ENCODE measurements around the gene SERGEF. TPM values are rescaled to one million over a fixed set of nuclear protein-coding genes. Genes with fewer than 3 reads are reported as not detected.

The SERGEF gene
- total and polyA plus RNA-seq, 2 of the 4 experiments (the other 2 are of a cell fraction), result 12.2 to 18.1 TPM

DNA sequence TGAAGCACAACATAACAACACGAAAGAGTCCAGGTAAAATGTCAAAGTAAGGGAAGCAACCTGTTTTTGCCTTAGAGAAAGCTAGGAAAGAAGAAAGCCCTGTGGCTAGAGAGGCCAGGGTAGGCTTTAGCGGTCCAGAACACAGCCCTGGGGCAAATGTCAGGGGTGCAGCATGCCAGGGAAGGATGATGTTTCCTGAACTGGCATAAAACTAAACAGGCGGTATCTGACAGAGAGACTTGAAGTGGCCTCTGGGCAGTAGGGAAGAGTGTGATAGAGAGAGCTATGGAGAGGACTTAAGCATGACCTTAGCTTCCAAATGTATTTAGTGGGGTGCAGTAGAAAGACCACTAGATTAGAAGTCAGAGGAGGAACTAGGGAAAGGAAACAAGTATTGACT lies 174.7 kb downstream of the SERGEF start:
- no peak for TF ChIP-seq MXI1 (IDR thresholded peaks at IDR 0.05; ENCODE audit: borderline replicate concordance, low read depth, low read length)
- TF ChIP-seq CHD1 (IDR thresholded peaks at IDR 0.05; ENCODE audit: low read depth, low read length), result no peak
- TF ChIP-seq NFE2L2 (IDR thresholded peaks at IDR 0.05; ENCODE audit: low read depth, low read length), result no peak
- TF ChIP-seq CEBPB (IDR thresholded peaks at IDR 0.05; ENCODE audit: low read depth, low read length), result no peak
- no peak for TF ChIP-seq RCOR1 (IDR thresholded peaks at IDR 0.05; ENCODE audit: insufficient replicate concordance, low read length)
- TF ChIP-seq SMC3 (IDR thresholded peaks at IDR 0.05; ENCODE audit: low read depth, low read length), result no peak
- TF ChIP-seq FOS (IDR thresholded peaks at IDR 0.05; ENCODE audit: low read depth, low read length), result no peak
- no peak for TF ChIP-seq POLR2A (IDR thresholded peaks at IDR 0.05; ENCODE audit: low read depth, low read length)
- TF ChIP-seq, protein P1, sequence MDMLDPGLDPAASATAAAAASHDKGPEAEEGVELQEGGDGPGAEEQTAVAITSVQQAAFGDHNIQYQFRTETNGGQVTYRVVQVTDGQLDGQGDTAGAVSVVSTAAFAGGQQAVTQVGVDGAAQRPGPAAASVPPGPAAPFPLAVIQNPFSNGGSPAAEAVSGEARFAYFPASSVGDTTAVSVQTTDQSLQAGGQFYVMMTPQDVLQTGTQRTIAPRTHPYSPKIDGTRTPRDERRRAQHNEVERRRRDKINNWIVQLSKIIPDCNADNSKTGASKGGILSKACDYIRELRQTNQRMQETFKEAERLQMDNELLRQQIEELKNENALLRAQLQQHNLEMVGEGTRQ (IDR thresholded peaks at IDR 0.05; ENCODE audit: low read depth, low read length), result no peak
- no peak for TF ChIP-seq BHLHE40 (IDR thresholded peaks at IDR 0.05; ENCODE audit: low read depth, low read length)
- TF ChIP-seq, protein P2, sequence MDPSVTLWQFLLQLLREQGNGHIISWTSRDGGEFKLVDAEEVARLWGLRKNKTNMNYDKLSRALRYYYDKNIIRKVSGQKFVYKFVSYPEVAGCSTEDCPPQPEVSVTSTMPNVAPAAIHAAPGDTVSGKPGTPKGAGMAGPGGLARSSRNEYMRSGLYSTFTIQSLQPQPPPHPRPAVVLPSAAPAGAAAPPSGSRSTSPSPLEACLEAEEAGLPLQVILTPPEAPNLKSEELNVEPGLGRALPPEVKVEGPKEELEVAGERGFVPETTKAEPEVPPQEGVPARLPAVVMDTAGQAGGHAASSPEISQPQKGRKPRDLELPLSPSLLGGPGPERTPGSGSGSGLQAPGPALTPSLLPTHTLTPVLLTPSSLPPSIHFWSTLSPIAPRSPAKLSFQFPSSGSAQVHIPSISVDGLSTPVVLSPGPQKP (IDR thresholded peaks at IDR 0.05; ENCODE audit: borderline replicate concordance, low read depth, low read length), result no peak
- no peak for TF ChIP-seq MAZ (IDR thresholded peaks at IDR 0.05; ENCODE audit: borderline replicate concordance, low read depth, low read length)
- no peak for TF ChIP-seq RAD21 (IDR thresholded peaks at IDR 0.05; ENCODE audit: low read length)
- no peak for TF ChIP-seq RFX5 (IDR thresholded peaks at IDR 0.05; ENCODE audit: low read depth, low read length)
- Histone ChIP-seq H3K4me3 (ENCODE audit: insufficient read depth, low read depth, low read length) (no peak overlapping the region), H2AFZ (replicated peaks; ENCODE audit: low read length, poor library complexity) (no peak overlapping the region), H4K8ac (ENCODE audit: low read depth in 2 of 2, low read length in 2 of 2) (no peak overlapping the region), H3K23ac (ENCODE audit: low read depth, low read length) (no peak overlapping the region), H3K4me2 (ENCODE audit: low read depth, low read length) (no peak overlapping the region), H4K91ac (ENCODE audit: insufficient read depth, low read depth, low read length) (no peak overlapping the region), H3K9me3 (ENCODE audit: control insufficient read depth, insufficient read depth, low read length) (no peaks in the 10 kb centered on the region), H2AK5ac (ENCODE audit: low read depth, low read length) (no peak overlapping the region), H4K5ac (ENCODE audit: low read depth, low read length) (no peak overlapping the region), H3K4me1 (ENCODE audit: control insufficient read depth, insufficient read depth, low read length) (peaks cover 2% of the 10 kb centered on the region; the same call in 1 of the 2 replicates), H3K9ac (ENCODE audit: low read depth, low read length) (no peak overlapping the region), H3K79me1 (ENCODE audit: low read depth in 1 of 2, low read length in 2 of 2) (no peaks in the 10 kb centered on the region), H3K9me1 (ENCODE audit: insufficient read depth, low read length) (no peaks in the 10 kb centered on the region), H2BK5ac (ENCODE audit: low read depth, low read length, poor library complexity, severe bottlenecking) (no peak overlapping the region), H2BK120ac (ENCODE audit: low read depth, low read length) (no peak overlapping the region), H2BK15ac (ENCODE audit: low read depth, low read length) (no peak overlapping the region), H2AK9ac (replicated peaks; ENCODE audit: low read depth, low read length, poor library complexity) (no peak overlapping the region), H2BK20ac (ENCODE audit: low read depth, low read length) (no peak overlapping the region), H3K14ac (replicated peaks; ENCODE audit: low read depth, low read length) (no peak overlapping the region), H3K36me3 (ENCODE audit: control insufficient read depth, insufficient read depth, low read length) (no peaks in the 10 kb centered on the region), H3K56ac (ENCODE audit: extremely low read depth, insufficient read depth, low read length) (no peak overlapping the region), H3K27ac (ENCODE audit: insufficient read depth, low read length) (no peak overlapping the region), H3K4ac (ENCODE audit: low read depth, low read length) (no peak overlapping the region), H4K20me1 (ENCODE audit: insufficient read depth, low read length) (no peaks in the 10 kb centered on the region), H3K27me3 (ENCODE audit: control insufficient read depth, insufficient read depth, low read length) (no peaks in the 10 kb centered on the region), H3K18ac (ENCODE audit: low read depth, low read length) (no peak overlapping the region)
- intact Hi-C loops (cut with micrococcal nuclease) (no loop called here), in situ Hi-C loops (cut with MboI; ENCODE audit: low sequenced_read_pairs) (no loop called here), dilution Hi-C loops (cut with HindIII; ENCODE audit: low sequenced_read_pairs, unreplicated experiment) (no loop called here)
- ChIA-PET CTCF (interaction anchor here (1.0 kb wide), 1 partner anchor 10 kb away, joined by 3 read pairs; no protein-coding TSS in a partner anchor), POLR2A (ENCODE audit: unreplicated experiment) (no interaction called here)
- ATAC-seq (ENCODE audit: low read depth) (no peak), DNase-seq (no peak)
- no TSS peak for BruUV-seq (replicated peaks)
- 94% methylated on average over 2 of the region's 3 CpGs; no CpG with 5 or more reads in 1 of the 2 experiments for WGBS, 2 experiments (ENCODE audit: extremely low coverage in 2 of 2, insufficient read length in 1 of 2)

Data from IMR-90 (cell line).